SHP77 treated with DMSO at 0.1 percent for 48 hours (cell line): Measurements from ENCODE around the gene SEPSECS.

Experiments used
- DNase-seq: peaks from one replicate; lab custom pipeline; 2025; lab: John Stamatoyannopoulos, UW

SEPSECS gene

DNA sequence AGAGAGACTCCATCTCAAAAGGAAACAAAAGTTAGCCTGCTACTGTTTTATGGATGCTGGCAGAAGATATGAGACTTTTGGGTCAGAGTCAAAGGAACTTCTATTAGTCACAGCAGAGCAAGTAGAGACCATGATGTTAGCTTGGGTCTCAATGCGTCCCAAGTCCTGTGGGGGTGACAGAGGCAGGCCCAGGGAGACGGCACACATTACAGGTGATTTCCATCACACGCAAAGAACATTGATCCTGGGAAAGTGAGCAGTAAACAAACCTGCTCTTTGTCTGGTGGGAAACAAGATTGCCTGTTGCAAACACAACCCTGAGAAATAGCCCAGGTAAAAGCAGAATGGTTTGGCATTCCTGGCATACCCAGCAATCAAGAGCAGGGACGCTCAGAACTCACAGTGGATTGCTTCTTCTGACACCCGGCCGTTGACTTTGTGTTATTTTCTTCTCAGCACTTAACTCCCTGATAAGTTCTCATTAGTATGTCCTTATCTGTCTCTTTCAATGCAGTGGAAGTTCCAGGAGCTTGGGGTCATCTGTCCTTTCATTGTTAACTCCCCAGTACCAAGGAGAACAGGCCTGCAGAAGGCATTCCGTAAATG lies 78.3 kb downstream of the SEPSECS start:
- no peak for DNase-seq

DNA sequence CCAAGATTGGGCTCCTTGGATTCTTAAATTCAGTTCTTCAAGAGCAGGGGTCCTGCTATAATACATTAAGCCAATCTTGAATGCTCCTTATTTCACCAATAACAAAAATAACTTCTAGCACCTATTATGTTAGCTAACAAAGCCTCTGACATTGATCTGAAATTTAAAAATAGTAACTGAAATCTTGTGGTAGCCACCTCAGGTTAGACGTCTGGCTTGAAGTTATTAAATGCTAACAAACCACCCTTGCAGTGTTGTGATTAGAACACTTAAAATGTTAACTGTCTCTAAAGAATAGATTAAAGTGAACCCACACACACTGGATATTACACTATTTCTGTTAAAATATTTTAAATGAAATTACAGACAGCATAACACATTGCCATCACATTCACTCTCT lies 79.7 kb downstream of the SEPSECS start:
- DNase-seq, result no peak

DNA sequence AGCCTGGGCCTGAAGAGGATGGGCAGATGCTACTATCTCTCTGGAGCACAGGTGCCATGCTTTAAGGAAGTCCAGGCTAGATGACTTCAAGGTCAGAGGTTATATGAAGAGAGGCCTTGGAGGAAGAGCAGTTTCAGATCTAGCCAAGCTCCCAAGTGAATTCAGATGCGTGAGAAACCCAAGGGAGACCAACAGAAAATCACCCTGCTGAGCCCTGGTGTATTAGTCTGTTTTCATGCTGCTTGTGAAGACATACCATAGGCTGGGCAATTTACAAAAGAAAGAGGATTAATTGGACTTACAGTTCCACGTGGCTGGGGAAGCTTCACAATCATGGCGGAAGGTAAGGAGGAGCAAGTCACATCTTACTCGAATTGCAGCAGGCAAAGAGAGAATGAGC lies 81.7 kb downstream of the SEPSECS start:
- no peak for DNase-seq

DNA sequence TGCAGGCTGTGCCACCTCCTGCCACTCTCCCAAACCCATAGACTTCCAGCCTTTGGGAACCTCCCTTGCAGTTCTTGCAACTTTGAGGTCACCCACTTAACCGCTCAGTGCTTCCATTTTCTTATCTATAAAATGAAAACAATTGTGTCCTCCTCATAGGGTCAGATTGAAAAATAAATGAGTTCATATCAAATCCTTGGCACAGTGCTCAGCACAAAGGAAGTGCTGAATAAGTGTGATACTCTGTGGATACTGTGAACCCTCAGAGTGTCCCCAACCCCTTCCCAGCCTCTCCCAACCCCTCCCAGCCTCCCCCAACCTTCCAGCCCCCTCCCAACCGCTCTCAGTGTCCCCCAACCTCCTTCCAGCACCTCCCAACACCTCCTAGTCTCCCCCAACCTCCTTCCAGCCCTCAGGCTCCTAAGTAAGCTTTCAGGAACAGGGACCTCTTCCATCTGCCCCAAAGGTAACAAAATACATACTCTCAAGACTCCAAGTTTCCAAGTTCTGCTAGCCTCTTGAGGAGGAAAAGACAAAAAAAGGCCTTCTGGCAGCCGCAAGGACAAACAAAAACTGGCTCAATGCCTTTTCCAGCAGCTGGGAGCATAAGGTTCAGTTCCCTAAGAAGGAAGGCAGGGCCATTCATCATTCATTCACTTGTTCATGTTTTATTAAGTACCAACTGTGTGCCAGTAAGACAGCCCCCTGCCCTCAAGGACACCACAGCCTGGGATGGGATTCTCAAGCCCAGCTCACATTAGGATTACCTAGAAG lies 83.4 kb downstream of the SEPSECS start:
- DNase-seq, result no peak

DNA sequence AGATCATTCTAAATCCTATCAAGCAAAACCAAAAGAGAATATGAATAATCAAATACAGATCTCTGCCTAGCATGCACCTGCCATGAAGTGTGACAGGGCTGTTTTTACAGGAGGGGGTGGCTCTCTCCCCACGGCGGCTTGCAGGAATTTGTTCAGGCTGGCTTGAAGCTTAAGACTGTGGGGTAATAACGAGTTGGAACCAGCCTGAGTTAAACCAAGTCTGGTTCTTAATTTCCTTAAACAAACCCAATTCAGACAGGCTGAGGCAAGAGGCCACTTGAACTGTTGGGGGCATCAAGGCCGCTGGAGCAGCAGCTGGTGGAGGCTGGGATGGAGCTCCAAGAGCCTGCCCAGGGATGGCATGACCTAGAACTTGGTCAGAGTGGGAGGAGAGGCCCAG lies 84.4 kb downstream of the SEPSECS start:
- no peak for DNase-seq

DNA sequence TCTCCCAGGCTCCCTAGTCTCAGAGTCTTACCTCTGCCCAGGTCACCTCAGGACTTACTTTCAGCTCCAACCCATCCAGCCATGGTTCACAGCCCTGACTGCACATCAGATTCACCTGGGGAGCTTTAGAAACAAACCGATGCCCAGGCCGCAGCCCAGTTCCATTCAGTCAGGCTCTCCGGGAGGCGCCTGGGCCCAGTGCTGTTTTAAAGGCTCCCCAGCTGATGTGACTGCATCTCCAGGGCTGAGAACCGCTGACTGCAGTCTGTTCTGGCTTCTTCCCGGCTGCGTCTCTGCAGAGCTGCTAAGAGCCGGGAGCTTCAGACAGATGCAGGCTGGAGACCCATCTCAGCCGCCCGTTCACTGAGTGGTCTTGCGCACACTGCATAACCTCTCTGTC lies 85.1 kb downstream of the SEPSECS start:
- no peak for DNase-seq

DNA sequence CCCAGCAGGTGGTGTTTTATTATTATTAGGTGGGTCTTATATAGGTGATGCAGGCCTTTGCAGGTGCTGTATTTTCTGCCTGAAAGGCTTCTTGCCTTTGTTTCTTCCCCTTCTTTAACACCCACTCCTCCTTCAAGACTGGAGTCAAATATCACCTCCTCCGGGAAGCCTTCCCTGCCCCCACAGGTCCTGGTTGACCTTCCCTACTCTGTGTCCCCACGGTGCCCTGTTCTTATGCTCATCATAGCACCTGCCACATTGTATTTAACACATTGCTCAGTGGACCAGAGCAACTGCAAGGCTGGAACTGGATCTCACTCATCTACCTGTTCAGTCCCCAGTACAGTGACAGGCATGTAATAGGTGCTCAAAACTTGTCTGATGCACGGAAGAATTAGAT lies 89.7 kb downstream of the SEPSECS start:
- no peak for DNase-seq
